IMR-90 (cell line): ENCODE measurements around the gene SLC2A1.

Experiments
- BHLHE40 ChIP-seq: fragments of 150-350 bp; IDR thresholded peaks from 2 replicates; pipeline ENCODE4 v1.6.1; 2016; ENCODE audit warnings: mild to moderate bottlenecking, low read depth, low read length
- CTCF ChIP-seq: conservative IDR thresholded peaks from 2 replicates; pipeline ENCODE4 v1.5.1; 2012; ENCODE audit warnings: mild to moderate bottlenecking, low read depth, low read length, improper control_type of control experiment
- RAD21 ChIP-seq: IDR thresholded peaks from 2 replicates; pipeline ENCODE4 v1.6.1; 2012; ENCODE audit warnings: low read length, improper control_type of control experiment
- USF2 ChIP-seq: fragments of 150-350 bp; IDR thresholded peaks from 2 replicates; pipeline ENCODE4 v1.6.1; 2017; ENCODE audit warnings: mild to moderate bottlenecking, antibody characterized with exemption, low read length, low read depth

GRCh38 chr1:42990757-42991346 lies 32.2 kb upstream of the SLC2A1 start:
- TF ChIP-seq RAD21 (no peak), USF2 (no peak), CTCF (no peak), BHLHE40 (no peak)
